Anterior cingulate cortex (tissue), 58 donors: ENCODE results near the gene PDE8B.

Experiments used
- DNase-seq, 58 donors: peaks; one replicate each; lab custom pipeline; 2025; lab: John Stamatoyannopoulos, UW

The PDE8B gene, protein sequence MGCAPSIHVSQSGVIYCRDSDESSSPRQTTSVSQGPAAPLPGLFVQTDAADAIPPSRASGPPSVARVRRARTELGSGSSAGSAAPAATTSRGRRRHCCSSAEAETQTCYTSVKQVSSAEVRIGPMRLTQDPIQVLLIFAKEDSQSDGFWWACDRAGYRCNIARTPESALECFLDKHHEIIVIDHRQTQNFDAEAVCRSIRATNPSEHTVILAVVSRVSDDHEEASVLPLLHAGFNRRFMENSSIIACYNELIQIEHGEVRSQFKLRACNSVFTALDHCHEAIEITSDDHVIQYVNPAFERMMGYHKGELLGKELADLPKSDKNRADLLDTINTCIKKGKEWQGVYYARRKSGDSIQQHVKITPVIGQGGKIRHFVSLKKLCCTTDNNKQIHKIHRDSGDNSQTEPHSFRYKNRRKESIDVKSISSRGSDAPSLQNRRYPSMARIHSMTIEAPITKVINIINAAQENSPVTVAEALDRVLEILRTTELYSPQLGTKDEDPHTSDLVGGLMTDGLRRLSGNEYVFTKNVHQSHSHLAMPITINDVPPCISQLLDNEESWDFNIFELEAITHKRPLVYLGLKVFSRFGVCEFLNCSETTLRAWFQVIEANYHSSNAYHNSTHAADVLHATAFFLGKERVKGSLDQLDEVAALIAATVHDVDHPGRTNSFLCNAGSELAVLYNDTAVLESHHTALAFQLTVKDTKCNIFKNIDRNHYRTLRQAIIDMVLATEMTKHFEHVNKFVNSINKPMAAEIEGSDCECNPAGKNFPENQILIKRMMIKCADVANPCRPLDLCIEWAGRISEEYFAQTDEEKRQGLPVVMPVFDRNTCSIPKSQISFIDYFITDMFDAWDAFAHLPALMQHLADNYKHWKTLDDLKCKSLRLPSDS

GRCh38 chr5:77210091-77210963 lies at the start of gene PDE8B:
TSS of gene PDE8B (plus strand) at chr5:77210680. CDS start at chr5:77210926, 246 bp downstream.
- peak in 23 of 58 donors; percentile 6 to 63 (median 41) for DNase-seq

DNA sequence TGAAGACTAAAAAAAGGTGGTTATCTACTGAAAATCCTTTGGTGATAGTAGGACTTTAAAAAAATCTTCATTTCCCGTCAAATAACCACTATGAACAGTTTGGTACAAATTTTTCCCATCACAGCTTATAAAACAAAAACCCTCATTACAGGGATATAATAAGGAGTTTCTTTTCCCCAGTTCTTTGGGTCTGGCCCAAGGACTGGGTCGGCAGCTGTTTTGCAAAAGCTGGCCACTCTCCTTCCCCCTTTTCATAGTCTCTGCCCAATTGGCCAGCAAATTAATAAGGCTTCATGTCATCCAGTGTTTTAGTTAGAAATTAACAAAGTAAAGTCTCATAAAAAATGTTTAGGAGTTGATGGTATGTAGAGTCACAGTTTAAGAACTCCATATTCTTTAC lies 47.0 kb upstream of the PDE8B start:
- DNase-seq, result peak in 16 of 58 donors; percentile 9 to 68 (median 22)

DNA sequence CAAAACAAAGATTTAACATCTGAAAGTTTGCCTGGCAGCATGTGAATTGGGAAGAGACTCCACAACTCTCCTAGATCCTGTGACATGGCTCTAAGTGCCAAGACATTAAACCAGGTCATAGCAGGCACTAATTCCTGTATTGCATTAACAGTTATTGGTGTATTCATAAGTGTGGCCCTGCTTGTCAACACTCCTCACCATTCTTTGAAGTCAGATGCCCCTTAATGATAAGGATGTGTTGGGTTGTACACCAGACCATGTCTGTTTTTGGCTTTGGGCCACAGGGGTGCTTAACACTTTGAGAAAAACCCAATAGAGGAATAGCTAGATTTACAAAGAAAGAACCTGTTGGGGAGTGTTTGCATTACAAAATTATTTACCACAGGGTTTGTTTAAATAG lies 43.4 kb upstream of the PDE8B start:
- no peak for DNase-seq

DNA sequence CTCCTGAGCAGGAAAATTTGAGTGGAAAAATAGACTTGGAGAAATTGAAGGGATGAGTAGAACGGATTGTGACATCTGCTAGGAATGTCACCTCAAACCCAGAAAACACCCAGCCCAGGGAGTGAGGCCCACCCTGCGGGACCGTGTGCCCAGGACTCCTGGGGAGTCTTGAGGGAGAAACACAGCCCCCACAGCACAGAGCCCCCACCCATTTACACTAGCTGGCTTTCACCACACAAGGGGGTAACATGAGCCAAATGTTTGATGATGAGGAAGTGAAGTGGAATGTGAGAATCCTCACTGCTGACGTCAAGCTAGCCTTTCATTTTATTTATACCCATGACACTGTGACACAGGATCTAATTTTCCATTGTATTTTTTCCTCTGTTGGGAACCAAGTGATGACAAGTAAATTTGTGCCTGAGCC lies 42.8 kb upstream of the PDE8B start:
- DNase-seq, result peak in 1 of 58 donors; percentile 59

DNA sequence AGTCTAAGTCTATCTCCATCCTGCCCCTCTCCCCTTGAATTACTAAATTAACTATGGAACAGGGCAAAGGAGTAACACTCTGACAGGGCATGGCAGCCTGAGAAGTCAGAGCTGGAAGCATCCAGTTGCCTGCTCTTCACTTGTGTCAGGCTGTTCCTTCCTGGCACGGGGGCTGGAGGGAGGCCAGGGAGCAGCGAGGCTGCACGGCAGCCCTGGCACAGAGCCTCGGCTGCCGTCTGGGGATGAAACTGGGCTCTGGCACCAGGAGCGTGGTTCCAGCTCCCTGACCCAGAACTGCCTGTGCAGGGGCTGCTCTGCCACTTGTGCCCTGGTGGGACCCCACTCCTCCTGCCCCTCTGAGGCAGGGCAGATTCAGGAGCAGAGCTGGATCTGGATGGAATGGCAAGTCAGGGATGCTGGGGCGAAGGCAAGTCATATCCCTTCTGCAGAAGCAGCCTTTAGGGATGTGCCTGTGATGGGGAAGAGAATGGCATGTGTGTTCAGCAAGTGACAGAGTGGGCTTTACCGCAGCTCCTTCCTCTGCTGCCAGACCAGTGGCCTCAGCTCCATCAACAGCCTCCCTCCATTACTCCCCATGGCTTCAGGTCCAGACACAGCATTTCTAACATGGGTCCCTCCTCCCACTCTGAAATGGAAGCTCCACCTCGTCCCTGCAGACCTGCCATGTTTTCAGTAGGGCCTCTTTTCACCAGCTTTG lies 42.2 kb upstream of the PDE8B start:
- DNase-seq, result peak in 55 of 58 donors; percentile 13 to 91 (median 76)

DNA sequence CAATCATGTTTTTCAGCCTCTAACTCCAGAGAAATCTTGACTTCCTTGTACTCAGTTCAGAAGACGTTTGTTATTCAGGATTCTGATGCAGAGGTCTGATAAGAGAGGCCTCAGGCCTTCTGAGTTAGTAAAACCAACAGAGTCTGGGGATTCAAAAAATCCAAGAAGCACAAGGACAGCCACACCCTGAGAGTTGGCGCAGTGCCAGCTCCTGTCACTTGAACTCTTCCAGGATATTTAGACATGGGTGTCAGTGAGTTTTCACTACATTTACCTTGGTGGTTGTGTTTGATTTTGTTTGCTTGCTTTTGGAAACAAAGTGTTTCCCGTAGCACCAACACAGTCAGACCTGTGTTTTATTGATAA lies 41.6 kb upstream of the PDE8B start:
- DNase-seq, result peak in 2 of 58 donors; percentile 4 to 61

- DNase-seq, result no peak
Observed at GRCh38 chr5:77170196-77170890, 40.1 kb upstream of the PDE8B start.

- no peak for DNase-seq
Observed at GRCh38 chr5:77171141-77171910, 39.2 kb upstream of the PDE8B start.

- DNase-seq, result no peak
Observed at GRCh38 chr5:77172713-77173328, 37.7 kb upstream of the PDE8B start.

DNA sequence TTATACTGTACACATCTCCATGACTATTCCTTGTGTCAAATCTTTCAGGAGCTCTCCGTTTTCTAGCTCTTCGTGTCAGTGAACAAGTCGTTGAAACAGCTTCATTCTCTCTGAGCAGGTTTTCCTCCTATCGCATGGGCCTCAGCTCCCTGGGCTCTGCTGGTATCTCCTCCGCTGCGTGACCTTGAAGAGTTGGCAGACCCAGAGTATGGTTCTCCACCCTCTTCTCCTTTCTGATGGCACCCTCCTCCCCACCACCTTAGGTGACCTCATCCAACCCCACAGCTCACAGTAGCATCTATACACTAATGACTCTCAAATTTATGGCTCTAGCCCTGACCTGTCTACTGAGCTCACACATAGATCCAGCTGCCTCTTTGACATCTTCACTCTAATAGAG lies 36.0 kb upstream of the PDE8B start:
- no peak for DNase-seq

- no peak for DNase-seq
Observed at GRCh38 chr5:77175231-77175630, 35.2 kb upstream of the PDE8B start.

DNA sequence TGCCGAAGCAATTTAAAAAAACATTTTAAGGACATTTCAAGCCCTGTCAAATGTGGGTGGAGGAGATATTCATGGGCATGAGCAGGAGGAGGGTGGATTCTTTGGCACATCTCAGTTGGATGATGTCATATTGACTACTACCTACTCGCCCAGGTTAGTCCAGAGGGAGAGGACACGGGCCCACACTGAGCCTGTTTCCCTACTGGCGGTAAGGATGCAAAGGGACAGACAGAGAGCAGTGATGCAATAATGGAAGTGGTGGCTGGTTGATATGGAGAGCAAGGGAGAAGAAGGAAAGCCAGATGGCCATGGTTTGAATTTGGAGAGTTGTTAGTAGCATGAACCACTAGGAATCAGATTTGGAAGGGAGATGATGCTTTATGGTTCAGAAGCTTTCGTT lies 34.1 kb upstream of the PDE8B start:
- peak in 2 of 58 donors; percentile 9 to 13 for DNase-seq

DNA sequence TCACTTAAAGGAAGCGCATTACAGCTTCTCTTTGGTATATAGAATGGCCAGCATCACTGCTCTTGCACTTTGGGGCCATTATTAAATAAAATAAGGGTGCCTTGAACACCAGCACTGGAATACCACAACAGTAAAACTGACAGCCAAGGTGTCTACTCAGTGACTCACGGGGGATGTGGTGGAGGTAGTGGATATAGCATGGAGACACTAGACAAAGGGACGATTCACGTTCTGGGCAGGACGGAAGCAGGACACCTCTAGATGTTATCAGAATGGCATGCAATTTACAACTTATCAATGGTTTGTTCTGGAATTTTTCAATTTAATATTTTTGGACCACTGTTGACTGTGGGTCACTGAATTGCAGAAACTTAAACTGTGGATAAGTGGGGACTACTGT lies 32.9 kb upstream of the PDE8B start:
- no peak for DNase-seq

DNA sequence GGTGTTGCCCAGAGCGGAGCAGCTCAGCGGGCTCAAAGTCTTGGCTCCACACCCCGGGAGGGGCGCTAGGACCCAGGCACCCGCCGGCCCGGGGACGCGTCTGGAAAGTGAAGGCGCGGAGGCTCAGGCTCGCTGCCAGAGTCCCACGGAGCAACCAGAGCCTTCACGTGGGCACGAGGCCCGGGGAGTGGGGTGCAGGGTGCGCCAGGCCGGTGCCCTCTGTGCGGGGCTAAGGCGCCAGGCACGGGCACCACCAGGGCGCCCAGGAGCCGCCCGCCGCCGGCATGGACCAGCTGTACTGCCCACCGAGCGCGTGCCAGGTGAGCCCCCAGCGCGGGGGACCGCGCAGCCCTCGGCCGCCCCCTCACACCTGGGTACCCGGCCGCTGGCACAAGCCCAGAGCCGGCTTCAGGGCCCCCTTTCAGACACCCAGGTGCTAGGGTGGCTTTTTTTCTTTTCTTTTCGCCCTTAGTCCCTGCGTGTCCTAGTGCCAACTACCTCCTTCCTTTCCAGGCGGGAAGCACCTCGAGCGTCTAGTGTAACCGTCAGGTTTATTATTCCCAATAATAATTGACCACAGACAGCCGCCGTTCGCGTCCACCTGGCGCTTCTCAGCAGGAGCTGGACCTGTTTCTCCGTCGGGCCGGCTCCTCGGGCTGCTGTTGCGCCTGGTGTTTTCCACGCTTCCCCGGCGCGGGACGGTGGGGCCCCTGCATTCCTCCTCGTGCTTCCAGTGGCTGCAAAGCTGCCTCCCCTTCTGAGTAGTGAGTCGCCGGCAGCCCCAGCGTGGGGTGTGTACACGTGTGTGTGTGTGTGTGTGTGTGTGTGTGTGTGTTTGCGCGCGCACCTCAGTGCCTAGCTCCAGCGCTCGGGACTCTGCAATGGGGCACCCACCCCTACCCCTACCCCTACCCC lies 30.1 kb upstream of the PDE8B start:
- DNase-seq, result peak in 19 of 58 donors; percentile 10 to 62 (median 23)

DNA sequence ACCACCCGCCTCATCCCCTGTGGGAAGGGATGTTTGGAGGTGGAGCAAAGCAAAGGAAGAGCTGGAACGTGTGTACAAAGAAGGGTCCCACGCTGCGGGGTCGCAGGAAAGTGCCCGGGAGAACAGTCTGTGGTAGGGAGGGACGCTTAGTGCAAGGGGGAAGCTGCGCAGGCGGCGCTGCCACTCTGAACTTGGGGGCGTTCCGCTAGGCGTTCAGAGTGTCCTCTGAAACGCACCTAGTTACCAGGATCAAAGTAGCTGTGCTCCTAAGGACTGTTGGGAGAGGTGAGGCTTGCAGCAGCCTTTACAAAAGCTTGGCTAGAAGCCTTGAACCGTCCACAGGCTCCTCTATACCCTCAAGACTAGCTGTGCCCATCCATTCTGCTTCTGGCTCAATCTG lies 29.3 kb upstream of the PDE8B start:
- no peak for DNase-seq

DNA sequence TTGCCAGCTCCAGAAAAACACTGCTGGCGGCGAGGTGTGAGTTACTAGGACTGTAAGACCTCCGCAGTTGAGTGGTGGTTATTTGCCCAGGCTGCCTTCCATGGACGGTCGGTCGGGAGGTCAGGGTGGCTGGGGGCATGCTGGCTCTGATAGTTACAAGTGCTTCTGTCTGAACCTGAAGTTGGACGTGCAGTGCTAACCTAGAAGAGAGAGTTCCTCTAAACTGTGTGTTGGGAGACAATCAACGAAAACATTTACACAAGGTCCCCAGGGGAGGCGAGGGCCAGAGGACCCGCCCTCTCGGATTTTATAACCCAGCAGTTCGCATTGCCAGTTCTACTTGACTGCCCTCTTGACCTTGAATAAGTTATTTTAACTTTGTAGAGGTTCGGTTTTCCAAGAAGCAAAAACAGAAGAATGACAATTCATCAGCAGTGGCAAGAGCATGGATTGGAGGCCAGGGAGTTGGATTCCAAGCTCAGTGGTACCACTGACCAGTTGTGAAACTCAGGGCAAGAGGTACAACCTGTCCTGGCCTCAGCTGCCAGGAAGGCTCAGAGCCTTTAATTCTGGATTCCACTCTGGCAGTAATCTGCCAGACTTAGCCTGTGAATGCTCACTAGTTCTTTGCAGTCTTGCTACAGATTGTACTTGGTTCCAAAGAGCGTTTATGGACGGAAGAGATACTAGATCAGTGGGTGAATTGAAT lies 28.7 kb upstream of the PDE8B start:
- DNase-seq, result no peak
